Suprapubic skin (tissue), 3 donors: ENCODE measurements around the gene TMEM135.

Source experiments
- CTCF ChIP-seq, 2 donors: fragments of 200-600 bp in 1 of 2; fragments of 450-650 bp in 1 of 2; sonication (generic) in 1 of 2; IDR thresholded peaks; one replicate each; pipeline ENCODE4 v1.5.1; 2016 to 2019; ENCODE audit warnings: antibody characterized with exemption in 2 of 2, mild to moderate bottlenecking in 1 of 2, moderate library complexity in 1 of 2
- POLR2A ChIP-seq, 2 donors: fragments of 450-650 bp; IDR thresholded peaks; one replicate each; pipeline ENCODE4 v1.6.1; 2017; ENCODE audit warnings: antibody characterized with exemption in 2 of 2, mild to moderate bottlenecking in 2 of 2, moderate library complexity in 2 of 2

- TF ChIP-seq POLR2A (IDR thresholded peaks at IDR 0.05) (no peak), CTCF (IDR thresholded peaks at IDR 0.05) (no peak)
Observed at GRCh38 chr11:87255589-87255988, 217.9 kb downstream of the TMEM135 start.
